ENCODE measurements around the gene PNPLA6.

PNPLA6 gene

DNA sequence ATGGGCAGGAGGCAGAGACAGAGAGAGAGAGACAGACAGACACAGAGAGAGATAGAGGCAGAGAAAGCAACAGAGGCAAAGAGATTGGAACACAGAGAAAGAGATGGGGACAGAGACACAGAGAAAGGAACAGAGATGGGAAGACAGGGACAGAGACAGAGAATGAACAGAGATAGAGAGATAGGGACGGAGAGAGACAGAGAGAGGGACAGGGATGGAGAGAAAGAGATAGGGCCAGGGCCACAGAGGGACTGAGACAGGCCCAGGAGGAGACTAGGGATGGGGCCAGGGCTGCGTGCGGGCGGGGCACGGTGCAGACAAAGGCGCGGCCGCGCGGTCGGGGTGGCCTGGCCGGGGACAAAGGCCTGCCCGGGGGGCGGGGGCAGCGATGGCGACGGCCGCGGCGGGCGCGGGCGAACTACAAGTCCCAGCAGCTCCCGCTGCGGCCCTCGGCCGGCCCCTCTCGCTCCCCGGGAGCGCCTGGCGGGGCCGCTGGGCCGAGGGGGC lies 19.8 kb upstream of the PNPLA6 start, which contains the start of gene ZNF358:
TSS of gene ZNF358 (plus strand) at position 459 of the 507 bp plus-strand sequence. CDS start 3,140 bp downstream, outside the sequence.
- no peak for DNase-seq

DNA sequence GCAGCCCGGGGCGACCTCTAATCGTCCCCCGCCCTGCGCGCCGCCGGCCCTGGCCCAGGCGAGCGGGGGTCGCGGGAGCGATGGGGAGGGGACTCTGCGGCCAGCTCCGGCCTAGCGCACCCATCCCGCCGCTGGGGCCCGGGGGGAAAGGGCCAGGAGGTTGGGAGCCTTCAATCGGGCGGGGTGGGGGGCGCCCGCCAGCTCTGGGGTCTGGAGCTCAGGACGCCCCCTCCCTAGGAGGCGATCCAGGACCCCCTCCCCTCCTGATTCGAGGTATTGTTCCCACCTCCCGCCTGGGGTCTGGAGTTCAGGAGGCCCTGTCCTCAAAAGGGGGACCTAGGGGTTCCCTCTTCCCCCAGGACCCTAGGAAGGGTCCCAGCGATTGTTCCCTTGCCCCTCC lies 19.2 kb upstream of the PNPLA6 start:
- DNase-seq = no peak

DNA sequence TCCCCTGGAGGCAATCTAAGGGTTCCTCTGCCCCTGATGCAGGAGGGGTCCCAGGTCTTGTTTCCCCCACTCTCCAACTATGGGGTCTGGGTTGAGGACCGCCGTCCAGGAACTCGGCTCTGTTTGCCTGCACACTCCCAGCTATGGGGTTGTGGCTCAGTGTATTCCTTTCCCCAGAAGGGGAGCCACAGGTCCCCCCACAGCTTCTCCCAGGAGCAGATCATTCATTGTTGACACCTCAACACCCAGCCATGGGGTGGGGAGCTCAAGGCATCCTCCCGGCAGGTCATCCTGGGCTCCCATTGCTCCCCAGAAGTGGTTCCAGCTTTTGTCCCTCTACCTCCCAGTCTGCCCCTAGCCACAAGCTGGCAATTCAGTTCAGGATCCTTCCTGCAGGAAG lies 18.6 kb upstream of the PNPLA6 start:
- DNase-seq = no peak

DNA sequence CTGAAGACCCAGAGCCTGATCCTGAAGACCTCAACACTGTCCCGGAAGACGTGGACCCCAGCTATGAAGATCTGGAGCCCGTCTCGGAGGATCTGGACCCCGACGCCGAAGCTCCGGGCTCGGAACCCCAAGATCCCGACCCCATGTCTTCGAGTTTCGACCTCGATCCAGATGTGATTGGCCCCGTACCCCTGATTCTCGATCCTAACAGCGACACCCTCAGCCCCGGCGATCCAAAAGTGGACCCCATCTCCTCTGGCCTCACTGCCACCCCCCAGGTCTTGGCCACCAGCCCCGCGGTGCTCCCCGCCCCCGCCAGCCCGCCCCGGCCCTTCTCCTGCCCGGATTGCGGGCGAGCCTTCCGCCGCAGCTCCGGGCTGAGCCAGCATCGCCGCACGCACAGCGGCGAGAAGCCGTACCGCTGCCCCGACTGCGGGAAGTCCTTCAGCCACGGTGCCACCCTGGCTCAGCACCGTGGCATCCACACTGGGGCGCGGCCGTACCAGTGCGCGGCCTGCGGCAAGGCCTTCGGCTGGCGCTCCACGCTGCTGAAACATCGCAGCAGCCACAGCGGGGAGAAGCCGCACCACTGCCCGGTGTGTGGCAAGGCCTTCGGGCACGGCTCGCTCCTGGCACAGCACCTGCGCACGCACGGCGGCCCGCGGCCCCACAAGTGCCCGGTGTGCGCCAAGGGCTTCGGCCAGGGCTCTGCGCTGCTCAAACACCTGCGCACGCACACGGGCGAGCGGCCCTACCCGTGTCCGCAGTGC lies 16.0 kb upstream of the PNPLA6 start:
- no peak for DNase-seq

DNA sequence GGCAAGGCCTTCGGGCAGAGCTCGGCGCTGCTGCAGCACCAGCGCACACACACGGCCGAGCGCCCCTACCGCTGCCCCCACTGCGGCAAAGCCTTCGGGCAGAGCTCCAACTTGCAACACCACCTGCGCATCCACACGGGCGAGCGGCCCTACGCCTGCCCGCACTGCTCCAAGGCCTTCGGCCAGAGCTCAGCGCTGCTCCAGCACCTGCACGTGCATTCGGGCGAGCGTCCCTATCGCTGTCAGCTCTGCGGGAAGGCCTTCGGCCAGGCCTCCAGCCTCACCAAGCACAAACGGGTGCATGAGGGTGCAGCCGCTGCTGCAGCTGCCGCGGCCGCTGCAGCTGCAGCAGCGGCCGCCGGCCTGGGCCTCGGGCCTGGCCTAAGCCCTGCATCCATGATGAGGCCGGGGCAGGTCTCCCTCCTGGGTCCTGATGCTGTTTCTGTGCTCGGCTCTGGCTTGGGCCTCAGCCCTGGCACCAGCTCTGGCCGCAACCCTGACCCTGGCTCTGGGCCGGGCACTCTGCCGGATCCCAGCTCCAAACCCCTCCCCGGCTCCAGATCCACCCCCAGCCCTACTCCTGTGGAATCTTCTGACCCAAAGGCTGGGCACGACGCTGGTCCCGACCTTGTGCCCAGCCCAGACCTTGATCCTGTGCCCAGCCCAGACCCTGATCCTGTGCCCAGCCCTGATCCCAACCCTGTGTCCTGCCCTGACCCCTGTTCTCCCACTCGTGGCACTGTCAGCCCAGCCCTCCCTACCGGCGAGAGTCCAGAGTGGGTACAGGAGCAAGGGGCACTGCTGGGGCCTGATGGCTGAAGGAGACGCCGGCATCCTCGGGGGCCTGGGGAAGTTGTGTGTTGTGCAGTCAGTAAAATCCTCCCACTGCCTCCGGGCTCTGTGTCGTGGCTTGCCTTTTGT lies 15.1 kb upstream of the PNPLA6 start:
- DNase-seq = no peak

DNA sequence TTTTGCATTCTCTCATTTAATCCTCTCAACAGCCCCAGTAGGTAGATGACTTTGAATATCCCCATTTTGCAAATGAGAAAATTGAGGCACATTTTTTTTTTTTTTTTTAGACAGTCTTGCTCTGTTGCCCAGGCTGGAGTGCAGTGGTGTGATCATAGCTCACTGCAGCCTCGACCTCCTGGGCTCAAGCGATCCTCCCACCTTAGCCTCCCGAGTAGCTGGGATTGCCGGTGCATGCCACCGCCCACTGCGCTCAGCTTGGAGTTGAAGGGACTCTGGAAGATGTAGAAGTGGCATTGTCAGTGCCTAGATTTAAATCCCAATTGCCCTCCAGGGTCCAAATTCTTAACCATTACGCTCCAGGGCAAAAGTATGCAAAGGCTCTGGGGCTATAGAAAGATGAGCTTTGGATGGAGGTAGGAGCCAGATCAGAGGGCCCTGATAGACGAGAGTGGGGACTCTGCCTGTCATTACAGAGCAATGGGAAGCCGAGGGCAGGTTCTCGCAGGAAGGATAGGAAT lies 13.9 kb upstream of the PNPLA6 start:
- DNase-seq = no peak

DNA sequence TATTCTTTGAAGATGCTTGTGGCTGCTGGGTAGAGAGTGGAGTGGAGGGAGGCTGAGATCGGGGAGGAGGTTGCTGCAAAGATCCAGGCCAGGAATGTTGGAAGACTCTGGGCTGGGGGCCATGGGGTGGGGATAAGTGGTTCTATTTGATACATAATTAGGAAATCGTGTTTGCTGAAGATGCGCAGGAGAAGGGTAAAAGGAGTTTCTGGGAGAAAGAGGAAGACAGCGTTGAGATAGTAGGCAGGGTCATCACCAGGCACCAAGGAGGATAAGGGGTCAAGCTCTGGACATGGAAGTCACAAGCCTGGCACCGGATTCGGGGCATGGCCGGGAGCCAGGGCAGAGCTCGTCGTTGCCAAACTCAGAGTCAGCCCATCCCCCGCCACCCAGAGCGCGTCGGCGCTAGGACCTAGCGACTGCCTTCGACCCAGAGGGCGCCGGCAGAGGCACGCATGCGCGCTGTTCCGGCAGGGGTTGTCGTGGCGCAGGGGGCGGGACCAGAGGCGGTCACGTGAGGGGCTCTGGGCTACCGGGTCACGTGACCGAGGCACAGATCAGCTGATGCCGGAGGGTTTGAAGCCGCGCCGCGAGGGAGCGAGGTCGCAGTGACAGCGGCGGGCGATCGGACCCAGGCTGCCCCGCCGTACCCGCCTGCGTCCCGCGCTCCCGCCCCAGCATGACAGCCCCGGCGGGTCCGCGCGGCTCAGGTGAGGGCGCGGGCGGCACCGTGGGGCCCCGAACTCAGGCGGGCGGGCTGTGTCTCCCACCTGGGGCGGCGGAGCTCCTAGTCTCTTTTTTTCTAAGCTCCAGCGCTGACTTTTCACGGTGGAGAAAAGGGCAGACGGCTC lies 13.2 kb upstream of the PNPLA6 start, which contains the start of gene MCOLN1:
TSS of gene MCOLN1 (plus strand) at position 553 of the 851 bp plus-strand sequence. CDS start at position 680, 127 bp downstream.
- peak; percentile 100 for DNase-seq

DNA sequence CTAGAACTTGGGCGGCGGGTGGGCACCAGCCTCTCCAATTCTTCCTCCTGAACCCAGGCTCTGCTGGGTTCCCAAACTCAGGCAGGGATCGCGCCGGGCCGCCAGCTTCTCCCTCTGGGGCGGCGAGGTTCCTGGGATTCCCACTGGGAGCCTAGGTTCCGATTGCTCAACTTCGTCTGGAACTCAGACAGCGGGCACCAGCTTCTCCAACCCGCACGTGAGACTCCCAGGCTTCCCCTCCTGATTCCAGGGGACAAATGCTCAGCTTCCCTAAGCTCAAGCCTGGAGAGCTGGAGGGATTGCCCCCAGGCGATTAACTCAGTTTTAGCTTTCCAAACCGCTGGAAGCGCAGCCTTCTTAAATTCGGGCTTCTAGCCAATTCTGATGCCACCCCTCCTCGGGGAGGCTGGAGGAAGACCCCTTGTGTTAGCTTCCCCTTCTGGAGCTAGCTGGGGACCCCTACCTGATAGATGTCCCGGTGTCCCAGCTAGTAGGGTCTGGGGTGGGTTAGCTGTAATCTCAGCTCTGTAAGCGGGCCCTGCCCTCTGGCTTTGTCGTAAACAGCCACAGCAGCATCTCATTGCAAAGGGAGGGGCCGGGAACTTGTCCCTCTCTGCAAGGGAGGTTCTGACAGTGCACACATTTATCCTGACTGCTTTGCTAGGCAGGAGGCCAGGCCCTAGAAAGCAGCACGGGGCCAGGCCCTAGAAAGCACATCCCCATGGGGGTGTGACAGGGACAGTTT lies 12.4 kb upstream of the PNPLA6 start:
- no peak for DNase-seq

DNA sequence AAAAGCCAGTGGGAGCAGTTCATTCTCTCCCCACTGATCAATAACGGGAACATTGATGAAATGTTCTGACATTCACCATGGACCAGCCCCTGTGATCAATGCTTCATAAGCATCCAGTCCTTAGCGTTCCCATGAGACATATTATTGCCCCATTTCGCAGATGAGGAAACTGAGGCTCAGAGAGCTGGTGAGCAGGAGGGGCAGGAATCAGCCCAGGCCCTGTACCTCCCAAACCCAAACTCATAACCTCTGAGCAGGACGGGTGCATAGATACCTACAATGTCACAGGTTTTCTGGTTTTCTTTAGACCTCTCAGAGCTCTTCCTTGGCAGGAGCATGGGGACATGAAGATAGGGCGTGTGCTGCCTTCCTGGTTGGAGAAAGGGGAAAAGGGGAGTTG lies 11.0 kb upstream of the PNPLA6 start:
- no peak for DNase-seq

DNA sequence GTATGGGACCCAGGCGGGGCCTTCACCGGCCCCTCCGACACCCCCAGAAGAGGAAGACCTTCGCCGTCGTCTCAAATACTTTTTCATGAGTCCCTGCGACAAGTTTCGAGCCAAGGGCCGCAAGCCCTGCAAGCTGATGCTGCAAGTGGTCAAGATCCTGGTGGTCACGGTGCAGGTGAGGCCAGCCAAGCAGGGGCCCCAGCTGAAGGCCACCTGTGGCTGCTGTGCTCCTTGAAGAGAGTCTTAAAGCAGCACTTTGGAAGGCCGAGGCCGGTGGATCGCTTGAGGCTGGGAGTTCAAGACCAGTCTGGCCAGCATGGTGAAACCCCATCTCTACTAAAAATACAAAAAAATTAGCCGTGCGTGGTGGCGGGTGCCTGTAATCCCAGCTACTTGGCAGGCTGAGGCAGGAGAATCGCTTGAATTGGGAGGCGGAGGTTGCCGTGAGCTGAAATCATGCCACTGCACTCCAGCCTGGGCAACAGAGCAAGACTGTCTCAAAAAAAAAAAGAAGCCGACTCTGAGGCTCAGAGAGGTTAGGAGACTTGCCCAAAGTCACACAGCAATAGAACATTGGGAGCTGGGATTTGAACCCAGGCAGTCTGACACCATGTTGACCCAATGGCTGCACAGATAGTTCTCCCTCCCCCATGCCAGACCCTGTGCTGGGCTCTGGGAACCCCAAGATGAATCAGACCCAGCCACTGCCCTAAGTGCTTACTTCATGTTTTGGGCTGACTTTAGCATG lies 10.4 kb upstream of the PNPLA6 start:
- DNase-seq = no peak

DNA sequence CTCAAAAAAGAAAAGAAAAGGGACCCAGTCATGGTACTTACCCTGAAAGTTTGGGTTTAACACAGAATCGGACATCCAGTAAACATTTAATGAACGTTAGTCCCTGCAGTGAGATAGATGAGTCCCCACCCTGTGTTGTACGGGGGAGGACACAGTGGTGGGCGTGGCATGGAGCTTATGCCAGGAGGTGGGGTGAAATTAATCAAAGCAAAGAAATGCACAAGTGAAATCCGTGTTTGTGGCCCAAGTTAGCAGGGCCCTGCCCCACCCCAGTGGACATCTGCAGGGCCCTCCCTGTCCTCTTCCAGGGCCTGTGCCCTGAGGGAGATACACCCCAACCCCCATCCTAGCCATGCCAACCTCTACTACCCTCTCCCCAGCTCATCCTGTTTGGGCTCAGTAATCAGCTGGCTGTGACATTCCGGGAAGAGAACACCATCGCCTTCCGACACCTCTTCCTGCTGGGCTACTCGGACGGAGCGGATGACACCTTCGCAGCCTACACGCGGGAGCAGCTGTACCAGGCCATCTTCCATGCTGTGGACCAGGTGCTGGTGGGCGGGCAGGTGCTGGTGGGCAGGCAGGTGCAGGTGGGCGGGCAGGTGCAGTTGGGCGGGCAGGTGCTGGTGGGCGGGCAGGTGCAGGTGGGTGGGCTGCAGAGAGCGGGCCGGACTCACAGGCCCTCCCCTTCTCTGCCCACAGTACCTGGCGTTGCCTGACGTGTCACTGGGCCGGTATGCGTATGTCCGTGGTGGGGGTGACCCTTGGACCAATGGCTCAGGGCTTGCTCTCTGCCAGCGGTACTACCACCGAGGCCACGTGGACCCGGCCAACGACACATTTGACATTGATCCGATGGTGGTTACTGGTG lies 9.2 kb upstream of the PNPLA6 start:
- DNase-seq = no peak

DNA sequence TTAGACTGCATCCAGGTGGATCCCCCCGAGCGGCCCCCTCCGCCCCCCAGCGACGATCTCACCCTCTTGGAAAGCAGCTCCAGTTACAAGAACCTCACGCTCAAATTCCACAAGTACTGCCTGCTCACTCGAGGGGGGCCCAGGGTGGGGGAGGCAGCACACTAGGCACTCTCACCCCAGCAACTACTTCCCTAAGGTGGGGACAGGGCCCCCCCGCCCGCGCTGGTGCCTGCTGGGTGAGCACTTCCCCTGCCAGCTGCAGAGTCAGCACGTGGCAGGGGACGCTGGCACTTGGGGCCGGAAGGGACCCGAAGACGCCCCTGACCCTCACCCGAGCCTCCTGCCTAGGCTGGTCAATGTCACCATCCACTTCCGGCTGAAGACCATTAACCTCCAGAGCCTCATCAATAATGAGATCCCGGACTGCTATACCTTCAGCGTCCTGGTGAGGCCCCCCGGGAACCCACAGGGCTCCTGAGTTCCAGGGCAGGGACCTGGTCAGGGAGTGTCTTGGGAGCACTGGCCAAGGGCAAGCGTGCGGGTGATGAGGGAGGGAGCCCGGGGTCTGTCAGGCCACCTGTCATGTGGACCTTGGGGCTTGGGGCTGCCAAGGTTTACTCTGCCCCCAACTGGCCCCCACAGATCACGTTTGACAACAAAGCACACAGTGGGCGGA lies 7.9 kb upstream of the PNPLA6 start:
- no peak for DNase-seq

DNA sequence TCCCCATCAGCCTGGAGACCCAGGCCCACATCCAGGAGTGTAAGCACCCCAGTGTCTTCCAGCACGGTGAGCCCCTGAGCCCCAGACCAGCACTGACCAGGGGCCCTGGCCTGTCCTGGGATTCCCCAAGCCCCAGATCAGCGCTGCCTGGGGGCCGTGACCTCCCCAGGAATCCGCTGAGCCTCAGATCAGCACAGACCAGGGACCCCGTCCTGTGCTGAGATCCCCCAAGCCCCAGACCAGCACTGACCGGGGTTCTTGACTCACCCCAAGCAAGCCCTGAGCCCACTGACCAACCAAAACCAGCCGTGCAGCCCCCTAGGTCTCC lies 7.4 kb upstream of the PNPLA6 start:
- no peak for DNase-seq

DNA sequence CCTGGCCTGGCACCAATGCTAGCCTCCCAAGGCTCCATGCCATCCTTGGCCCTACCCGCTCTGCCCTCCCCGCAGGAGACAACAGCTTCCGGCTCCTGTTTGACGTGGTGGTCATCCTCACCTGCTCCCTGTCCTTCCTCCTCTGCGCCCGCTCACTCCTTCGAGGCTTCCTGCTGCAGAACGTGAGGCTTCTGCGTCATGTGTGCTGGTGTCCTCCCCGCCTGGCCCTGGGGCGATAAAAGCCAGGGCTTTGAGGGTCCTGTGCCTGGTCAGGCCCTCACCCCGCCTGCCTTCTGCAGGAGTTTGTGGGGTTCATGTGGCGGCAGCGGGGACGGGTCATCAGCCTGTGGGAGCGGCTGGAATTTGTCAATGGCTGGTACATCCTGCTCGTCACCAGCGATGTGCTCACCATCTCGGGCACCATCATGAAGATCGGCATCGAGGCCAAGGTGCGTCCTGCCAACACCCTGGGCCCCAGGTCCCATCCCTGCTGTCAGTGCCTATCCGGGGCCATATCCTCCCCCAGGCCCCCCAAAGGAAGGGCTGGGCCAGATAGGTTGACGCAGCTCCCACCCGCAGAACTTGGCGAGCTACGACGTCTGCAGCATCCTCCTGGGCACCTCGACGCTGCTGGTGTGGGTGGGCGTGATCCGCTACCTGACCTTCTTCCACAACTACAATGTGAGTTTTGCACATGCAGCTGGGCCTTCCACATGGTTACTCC lies 6.8 kb upstream of the PNPLA6 start:
- DNase-seq = no peak

DNA sequence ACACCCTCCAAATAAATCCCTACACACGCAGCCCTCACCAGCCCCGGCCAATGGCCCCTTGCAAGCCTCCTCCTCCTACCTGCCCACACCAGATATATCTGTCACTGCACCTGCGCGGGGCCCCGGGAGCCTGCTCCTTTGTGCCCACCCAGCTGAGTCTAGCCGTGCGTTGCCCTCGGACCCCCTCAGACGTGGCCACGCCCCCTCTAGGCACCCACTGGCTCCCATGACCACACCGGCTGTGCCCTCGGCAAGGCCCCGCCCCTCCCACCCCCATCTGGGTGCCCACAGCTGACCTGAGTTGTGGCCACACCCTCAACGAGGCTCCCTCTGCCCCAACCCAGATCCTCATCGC lies 6.3 kb upstream of the PNPLA6 start:
- DNase-seq = no peak

DNA sequence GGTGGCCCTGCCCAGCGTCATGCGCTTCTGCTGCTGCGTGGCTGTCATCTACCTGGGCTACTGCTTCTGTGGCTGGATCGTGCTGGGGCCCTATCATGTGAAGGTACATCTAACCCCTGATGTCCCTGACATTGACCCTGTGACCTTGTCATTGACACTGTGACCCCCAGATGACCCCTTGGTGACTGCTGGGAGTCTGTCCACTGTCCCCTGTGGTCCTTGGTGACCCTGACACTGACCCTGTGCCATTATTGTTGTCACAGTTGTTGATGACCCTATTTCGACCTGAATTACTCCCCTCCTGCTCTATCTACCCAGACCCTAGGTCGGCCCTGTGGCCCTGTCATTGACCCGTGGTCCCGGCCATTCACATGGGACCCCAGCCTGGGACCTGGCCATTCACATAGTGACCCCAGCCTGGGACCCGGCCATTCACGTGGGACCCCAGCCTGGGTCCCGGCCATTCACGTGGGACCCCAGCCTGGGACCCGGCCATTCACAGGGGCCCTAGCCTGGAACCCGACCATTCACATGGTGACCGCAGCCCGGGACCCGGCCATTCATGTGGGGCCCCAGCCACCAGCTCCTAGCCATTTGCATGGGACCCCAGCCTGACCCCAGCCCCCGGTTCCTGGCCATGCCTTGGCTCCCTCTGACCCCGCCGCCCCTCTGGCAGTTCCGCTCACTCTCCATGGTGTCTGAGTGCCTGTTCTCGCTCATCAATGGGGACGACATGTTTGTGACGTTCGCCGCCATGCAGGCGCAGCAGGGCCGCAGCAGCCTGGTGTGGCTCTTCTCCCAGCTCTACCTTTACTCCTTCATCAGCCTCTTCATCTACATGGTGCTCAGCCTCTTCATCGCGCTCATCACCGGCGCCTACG lies 5.7 kb upstream of the PNPLA6 start:
- DNase-seq = no peak

DNA sequence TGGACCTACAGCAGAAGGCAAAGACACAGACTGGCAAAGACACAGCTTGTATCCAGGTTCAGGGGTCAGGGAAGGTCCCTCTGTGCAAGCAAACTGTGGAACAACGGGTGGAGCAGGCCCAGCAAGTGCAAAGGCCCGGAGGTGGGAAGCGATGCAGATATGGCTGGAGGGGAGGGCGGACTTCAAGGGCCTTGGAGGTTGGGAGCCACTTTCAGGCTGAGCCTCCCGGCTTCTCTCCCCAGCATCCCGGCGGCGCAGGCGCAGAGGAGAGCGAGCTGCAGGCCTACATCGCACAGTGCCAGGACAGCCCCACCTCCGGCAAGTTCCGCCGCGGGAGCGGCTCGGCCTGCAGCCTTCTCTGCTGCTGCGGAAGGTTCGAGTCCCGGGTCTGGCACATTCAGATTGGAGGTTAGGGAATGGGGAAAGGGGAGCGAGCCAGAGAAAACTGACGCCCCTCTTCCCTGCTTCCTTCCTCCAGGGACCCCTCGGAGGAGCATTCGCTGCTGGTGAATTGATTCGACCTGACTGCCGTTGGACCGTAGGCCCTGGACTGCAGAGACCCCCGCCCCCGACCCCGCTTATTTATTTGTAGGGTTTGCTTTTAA lies 2.1 kb upstream of the PNPLA6 start:
- no peak for DNase-seq

Measured in activated CD4-positive, alpha-beta T cell treated with anti-CD3 and anti-CD28 coated beads for 4 hours (primary cell).